ENCODE data around the gene NET1.

DNA sequence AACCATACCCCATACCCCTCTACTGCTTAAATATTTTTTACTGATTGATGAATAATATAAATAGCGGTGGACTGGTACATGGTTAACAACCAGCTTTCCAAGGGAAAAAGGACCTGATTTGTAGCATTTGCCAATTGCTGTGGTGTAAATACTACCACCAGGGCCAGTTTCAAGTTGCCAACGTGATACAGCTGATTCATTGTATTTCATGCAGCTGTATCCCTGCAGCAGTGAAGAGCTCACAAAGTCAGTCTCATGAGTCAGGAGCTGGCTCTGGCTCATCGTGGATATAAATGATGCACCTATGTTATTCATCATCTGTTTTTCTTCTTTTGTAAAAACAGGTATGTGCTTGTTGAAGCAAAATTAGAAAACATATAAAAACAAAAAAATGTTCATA is 71.8 kb downstream of the NET1 start:
- TF ChIP-seq, protein P1, sequence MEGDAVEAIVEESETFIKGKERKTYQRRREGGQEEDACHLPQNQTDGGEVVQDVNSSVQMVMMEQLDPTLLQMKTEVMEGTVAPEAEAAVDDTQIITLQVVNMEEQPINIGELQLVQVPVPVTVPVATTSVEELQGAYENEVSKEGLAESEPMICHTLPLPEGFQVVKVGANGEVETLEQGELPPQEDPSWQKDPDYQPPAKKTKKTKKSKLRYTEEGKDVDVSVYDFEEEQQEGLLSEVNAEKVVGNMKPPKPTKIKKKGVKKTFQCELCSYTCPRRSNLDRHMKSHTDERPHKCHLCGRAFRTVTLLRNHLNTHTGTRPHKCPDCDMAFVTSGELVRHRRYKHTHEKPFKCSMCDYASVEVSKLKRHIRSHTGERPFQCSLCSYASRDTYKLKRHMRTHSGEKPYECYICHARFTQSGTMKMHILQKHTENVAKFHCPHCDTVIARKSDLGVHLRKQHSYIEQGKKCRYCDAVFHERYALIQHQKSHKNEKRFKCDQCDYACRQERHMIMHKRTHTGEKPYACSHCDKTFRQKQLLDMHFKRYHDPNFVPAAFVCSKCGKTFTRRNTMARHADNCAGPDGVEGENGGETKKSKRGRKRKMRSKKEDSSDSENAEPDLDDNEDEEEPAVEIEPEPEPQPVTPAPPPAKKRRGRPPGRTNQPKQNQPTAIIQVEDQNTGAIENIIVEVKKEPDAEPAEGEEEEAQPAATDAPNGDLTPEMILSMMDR (IDR thresholded peaks at IDR 0.05; ENCODE audit: poor library complexity) = no peak
- TF ChIP-seq EZH2 (IDR thresholded peaks at IDR 0.05; ENCODE audit: borderline replicate concordance) = no peak
